CD4-positive, alpha-beta T cell (primary cell): Measurements from ENCODE around the gene BCL2L11. TPM values are rescaled to one million over a fixed set of nuclear protein-coding genes. Genes with fewer than 3 reads are reported as not detected.

Source experiments
- ATAC-seq: fragments of 200-7000 bp; cut with Tn5 transposase; one replicate; pipeline ENCODE4 v1.10.0; 2022; ENCODE audit warnings: mild to moderate bottlenecking; ENCODE audit not compliant: poor library complexity
- CTCF ChIA-PET: fragments of 350-600 bp; sonication (Branson Sonifier 250); formaldehyde crosslinking; loops from one replicate; lab custom pipeline; 2021; ENCODE audit warnings: antibody characterized with exemption, inconsistent platforms; lab: Charles Lee
- POLR2A ChIA-PET: fragments of 350-600 bp; sonication (Branson Sonifier 250); formaldehyde crosslinking; loops from one replicate; lab custom pipeline; 2021; ENCODE audit warnings: antibody characterized with exemption, inconsistent platforms; lab: Charles Lee
- DNase-seq, 14 experiments: peaks; one replicate each; pipeline ENCODE4 v3.0.0-alpha.2; 2013 to 2020; ENCODE audit warnings: mixed read lengths in 2 of 14
- H3K27ac ChIP-seq, 2 donors: one replicate each; pipeline versions ENCODE4 v1.5.1 to v1.7.0; 2013; ENCODE audit warnings: low read length in 2 of 2, low read depth in 1 of 2, mild to moderate bottlenecking in 1 of 2
- H3K27me3 ChIP-seq, 2 experiments: 1 replicate in 1 of 2; 2 replicates in 1 of 2; pipeline versions ENCODE4 v1.6.1 to v1.7.0; 2013; ENCODE audit warnings: low read length in 2 of 2, control low read depth in 1 of 2, mild to moderate bottlenecking in 1 of 2, moderate library complexity in 1 of 2; ENCODE audit not compliant: insufficient read depth in 2 of 2, control insufficient read depth in 1 of 2
- H3K36me3 ChIP-seq: one replicate; pipeline ENCODE4 v1.6.1; 2013; ENCODE audit warnings: low read length, control low read depth; ENCODE audit not compliant: insufficient read depth
- H3K4me1 ChIP-seq: one replicate; pipeline ENCODE4 v1.6.1; 2013; ENCODE audit warnings: low read length, control low read depth; ENCODE audit not compliant: insufficient read depth
- H3K4me3 ChIP-seq: one replicate; pipeline ENCODE4 v1.5.1; 2013; ENCODE audit warnings: mild to moderate bottlenecking, low read length, moderate library complexity
- H3K9me3 ChIP-seq, 2 experiments: 1 replicate in 1 of 2; 2 replicates in 1 of 2; pipeline versions ENCODE4 v1.6.1 to v1.7.0; 2013; ENCODE audit warnings: low read length in 2 of 2, mild to moderate bottlenecking in 2 of 2, control low read depth in 1 of 2, moderate library complexity in 1 of 2; ENCODE audit not compliant: control insufficient read depth in 1 of 2, insufficient read depth in 1 of 2
- H3K27ac Mint-ChIP-seq: one replicate; pipeline ENCODE4 v1.8.0; 2020; ENCODE audit warnings: mixed read lengths
- H3K27me3 Mint-ChIP-seq: one replicate; pipeline ENCODE4 v1.8.0; 2021; ENCODE audit warnings: mixed read lengths
- H3K36me3 Mint-ChIP-seq: one replicate; pipeline ENCODE4 v1.8.0; 2021; ENCODE audit warnings: low read depth, mixed read lengths
- H3K4me1 Mint-ChIP-seq: one replicate; pipeline ENCODE4 v1.8.0; 2021; ENCODE audit warnings: low read depth, mixed read lengths
- H3K4me3 Mint-ChIP-seq: one replicate; pipeline ENCODE4 v1.8.0; 2020; ENCODE audit warnings: mild to moderate bottlenecking, mixed read lengths
- H3K9me3 Mint-ChIP-seq: one replicate; pipeline ENCODE4 v1.8.0; 2020; ENCODE audit warnings: mixed read lengths
- intact Hi-C, 2 experiments: fragments of 100-400 bp; cut with DNase I in 1 of 2; cut with micrococcal nuclease in 1 of 2; formaldehyde crosslinking; loops; one replicate each; pipeline versions ENCODE4 v1.15.1 to v1.9.0; 2023 to 2025; cut with DNase I, micrococcal nuclease
- total RNA-seq, 174 experiments: library from RNA in 2 of 174; stranded (reverse) in 2 of 174; gene quantifications; one replicate each; pipeline ENCODE4 v1.2.3 and lab custom pipeline; 2021 to 2026
- TF ChIP-seq, protein P1 (sequence below): fragments of 200-600 bp; IDR thresholded peaks from one replicate; pipeline ENCODE4 v1.8.0; 2022; ENCODE audit warnings: antibody characterized with exemption, mild to moderate bottlenecking

The BCL2L11 gene
- total RNA-seq, 2 experiments from 2014 or later: 48.6 to 50.1 TPM

DNA sequence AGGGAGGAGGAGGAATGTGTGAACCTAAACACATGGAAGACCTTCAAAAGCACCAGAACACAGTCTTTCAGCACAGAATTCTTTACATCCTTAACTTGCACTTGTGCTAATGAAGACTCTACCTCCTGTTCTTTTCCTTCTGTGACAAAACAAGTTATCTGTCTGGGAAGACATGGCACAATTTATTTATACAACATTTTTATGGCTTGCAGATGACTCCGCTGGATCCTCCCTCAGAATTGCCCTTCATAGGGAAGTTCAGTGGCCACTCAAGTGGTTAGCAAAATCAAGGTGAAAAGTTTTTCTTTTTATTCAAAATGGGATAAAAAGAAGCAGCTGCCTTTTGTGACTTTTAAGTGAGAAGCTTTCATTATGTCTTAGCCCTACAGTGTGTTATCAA is 21.4 kb downstream of the BCL2L11 start:
- Mint-ChIP-seq H3K27me3 (no peaks in the 10 kb centered on the region), H3K27ac (no peak overlapping the region), H3K4me3 (no peak overlapping the region), H3K36me3 (peaks cover 45% of the 10 kb centered on the region), H3K4me1 (peaks cover 14% of the 10 kb centered on the region), H3K9me3 (no peaks in the 10 kb centered on the region)
- POLR2A ChIA-PET: no interaction called here
- Histone ChIP-seq H3K9me3 (no peaks in the 10 kb centered on the region), H3K4me3 (no peak overlapping the region), H3K27me3 (no peaks in the 10 kb centered on the region), H3K4me1 (no peaks in the 10 kb centered on the region), H3K27ac (no peak overlapping the region), H3K36me3 (peaks cover 6% of the 10 kb centered on the region)
- DNase-seq: no peak
- no peak for ATAC-seq
- TF ChIP-seq, protein P1, sequence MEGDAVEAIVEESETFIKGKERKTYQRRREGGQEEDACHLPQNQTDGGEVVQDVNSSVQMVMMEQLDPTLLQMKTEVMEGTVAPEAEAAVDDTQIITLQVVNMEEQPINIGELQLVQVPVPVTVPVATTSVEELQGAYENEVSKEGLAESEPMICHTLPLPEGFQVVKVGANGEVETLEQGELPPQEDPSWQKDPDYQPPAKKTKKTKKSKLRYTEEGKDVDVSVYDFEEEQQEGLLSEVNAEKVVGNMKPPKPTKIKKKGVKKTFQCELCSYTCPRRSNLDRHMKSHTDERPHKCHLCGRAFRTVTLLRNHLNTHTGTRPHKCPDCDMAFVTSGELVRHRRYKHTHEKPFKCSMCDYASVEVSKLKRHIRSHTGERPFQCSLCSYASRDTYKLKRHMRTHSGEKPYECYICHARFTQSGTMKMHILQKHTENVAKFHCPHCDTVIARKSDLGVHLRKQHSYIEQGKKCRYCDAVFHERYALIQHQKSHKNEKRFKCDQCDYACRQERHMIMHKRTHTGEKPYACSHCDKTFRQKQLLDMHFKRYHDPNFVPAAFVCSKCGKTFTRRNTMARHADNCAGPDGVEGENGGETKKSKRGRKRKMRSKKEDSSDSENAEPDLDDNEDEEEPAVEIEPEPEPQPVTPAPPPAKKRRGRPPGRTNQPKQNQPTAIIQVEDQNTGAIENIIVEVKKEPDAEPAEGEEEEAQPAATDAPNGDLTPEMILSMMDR: no peak
- CTCF ChIA-PET: interaction anchor here (1.9 kb wide), 1 partner anchor 9 kb away, joined by 6 read pairs; no protein-coding TSS in a partner anchor
- intact Hi-C loops: no loop called here

DNA sequence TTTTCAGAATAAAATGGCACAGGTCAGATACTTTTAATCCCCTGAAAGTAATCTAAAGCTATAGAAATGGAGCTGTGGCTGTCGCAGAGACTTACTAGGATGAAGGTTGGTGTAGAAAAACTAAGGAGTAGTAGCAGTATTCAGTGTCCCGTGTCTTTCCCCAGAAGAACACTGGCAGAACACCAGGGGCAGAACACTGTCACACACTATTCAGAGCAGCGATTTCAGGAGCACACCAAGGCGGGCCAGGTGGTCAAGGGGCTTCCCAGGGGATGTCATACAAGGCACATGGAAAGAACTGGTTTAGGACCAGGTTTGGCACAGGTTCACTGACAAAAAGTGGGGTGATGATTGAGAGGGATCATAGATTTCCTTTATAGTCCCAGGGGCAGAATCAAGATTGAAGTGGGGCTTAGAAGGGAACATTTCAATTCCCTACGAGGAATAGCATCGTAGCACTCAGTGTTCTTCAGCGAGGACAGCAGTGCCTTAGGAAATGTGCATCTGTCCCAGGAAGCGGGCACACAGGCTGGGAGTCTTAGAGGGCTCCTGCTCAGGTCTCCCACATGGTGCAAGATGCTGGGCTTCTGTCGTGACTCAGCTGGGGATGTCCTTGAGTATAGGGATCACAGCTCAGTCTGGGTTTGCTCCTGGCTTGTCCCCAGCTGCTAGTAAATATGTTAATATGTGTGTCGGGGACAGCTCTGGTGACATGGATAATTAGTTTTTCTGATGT is 22.6 kb downstream of the BCL2L11 start:
- no peaks in the 10 kb centered on the region for H3K9me3 Mint-ChIP-seq
- TF ChIP-seq, protein P1: no peak
- ChIA-PET POLR2A (no interaction called here), CTCF (interaction anchor here (1.9 kb wide), 1 partner anchor 10 kb away, joined by 6 read pairs; no protein-coding TSS in a partner anchor)
- peaks cover 6% of the 10 kb centered on the region for H3K36me3 ChIP-seq
- no peak overlapping the region for H3K27ac Mint-ChIP-seq
- H3K27ac ChIP-seq: no peak overlapping the region
- no peaks in the 10 kb centered on the region for H3K27me3 Mint-ChIP-seq
- no peak for ATAC-seq
- H3K27me3 ChIP-seq: no peaks in the 10 kb centered on the region
- no peak overlapping the region for H3K4me3 ChIP-seq
- H3K4me1 Mint-ChIP-seq: peaks cover 9% of the 10 kb centered on the region
- H3K4me3 Mint-ChIP-seq: no peak overlapping the region
- no peak for DNase-seq
- intact Hi-C loops: no loop called here
- H3K9me3 ChIP-seq: no peaks in the 10 kb centered on the region
- H3K36me3 Mint-ChIP-seq: peaks cover 39% of the 10 kb centered on the region
- H3K4me1 ChIP-seq: no peaks in the 10 kb centered on the region

- Histone ChIP-seq H3K9me3 (no peaks in the 10 kb centered on the region), H3K4me1 (no peaks in the 10 kb centered on the region), H3K36me3 (peaks cover 6% of the 10 kb centered on the region), H3K27me3 (no peaks in the 10 kb centered on the region), H3K27ac (no peak overlapping the region), H3K4me3 (no peak overlapping the region)
- Mint-ChIP-seq H3K4me1 (peaks cover 9% of the 10 kb centered on the region), H3K4me3 (no peak overlapping the region), H3K36me3 (peaks cover 39% of the 10 kb centered on the region), H3K27ac (no peak overlapping the region), H3K27me3 (no peaks in the 10 kb centered on the region), H3K9me3 (no peaks in the 10 kb centered on the region)
- intact Hi-C loops: no loop called here
- no peak for DNase-seq
- CTCF ChIA-PET: interaction anchor here (1.9 kb wide), 1 partner anchor 11 kb away, joined by 6 read pairs; no protein-coding TSS in a partner anchor
- TF ChIP-seq, protein P1: no peak
- ATAC-seq: no peak
- POLR2A ChIA-PET: no interaction called here
Observed at GRCh38 chr2:111143843-111144198, 23.1 kb downstream of the BCL2L11 start.
